Chondrocyte (in vitro differentiated cells): ENCODE data around the gene SLC25A17. TPM values are rescaled to one million over a fixed set of nuclear protein-coding genes. Genes with fewer than 3 reads are reported as not detected.

Experiments
- DNase-seq: peaks from one replicate; pipeline ENCODE4 v3.0.0; 2021; ENCODE audit warnings: mixed read lengths, low spot score
- H3K27ac Mint-ChIP-seq: one replicate; pipeline ENCODE4 v1.8.0; 2021; ENCODE audit warnings: mild to moderate bottlenecking, moderate library complexity, mixed read lengths; ENCODE audit not compliant: unreplicated experiment
- H3K27me3 Mint-ChIP-seq: 2 replicates; pipeline ENCODE4 v1.8.0; 2021; ENCODE audit warnings: low read depth, mixed read lengths
- H3K36me3 Mint-ChIP-seq: 2 replicates; pipeline ENCODE4 v1.8.0; 2021; ENCODE audit warnings: low read depth, mixed read lengths
- H3K4me1 Mint-ChIP-seq: 2 replicates; pipeline ENCODE4 v1.8.0; 2021; ENCODE audit warnings: low read depth, mild to moderate bottlenecking, mixed read lengths
- H3K4me3 Mint-ChIP-seq: one replicate; pipeline ENCODE4 v1.8.0; 2021; ENCODE audit warnings: mild to moderate bottlenecking, moderate library complexity, mixed read lengths; ENCODE audit not compliant: unreplicated experiment
- H3K9me3 Mint-ChIP-seq: 2 replicates; pipeline ENCODE4 v1.8.0; 2021; ENCODE audit warnings: low read depth, mixed read lengths
- total RNA-seq: library from RNA; stranded (reverse); gene quantifications from 3 replicates; pipeline ENCODE4 v1.2.1, GENCODE V29; 2021
- TF ChIP-seq, protein P1 (sequence below): fragments of 200-600 bp; sonication (generic); IDR thresholded peaks from 2 replicates; pipeline ENCODE4 v1.5.0; 2021; ENCODE audit warnings: antibody characterized with exemption, mild to moderate bottlenecking, moderate library complexity

SLC25A17 gene
- total RNA-seq, 1 donor from 2014 or later, result 17.4 TPM

DNA sequence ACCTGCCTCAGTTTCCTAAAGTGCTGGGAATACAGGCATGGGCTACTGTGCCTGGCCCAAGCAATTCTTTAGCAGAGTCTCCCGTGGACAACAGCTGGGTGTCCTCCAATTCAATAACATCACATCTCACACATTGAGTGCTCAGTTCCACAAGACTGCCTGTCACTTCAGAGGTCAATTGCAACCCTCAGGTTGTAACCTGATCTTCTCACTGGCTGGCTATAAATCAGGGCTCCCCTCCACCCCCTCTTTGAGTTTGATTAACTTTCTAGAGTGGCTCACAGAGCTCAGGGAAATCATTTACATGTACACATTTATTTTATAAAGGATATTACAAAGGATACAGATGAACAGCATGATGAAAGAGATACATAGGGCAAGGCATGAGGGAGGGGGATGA lies 71.8 kb downstream of the SLC25A17 start:
- no peak overlapping the region for H3K4me3 Mint-ChIP-seq
- H3K27me3 Mint-ChIP-seq, result peaks cover 1% of the 10 kb centered on the region
- no peak overlapping the region for H3K27ac Mint-ChIP-seq
- DNase-seq, result no peak
- no peaks in the 10 kb centered on the region for H3K9me3 Mint-ChIP-seq
- TF ChIP-seq, protein P1, sequence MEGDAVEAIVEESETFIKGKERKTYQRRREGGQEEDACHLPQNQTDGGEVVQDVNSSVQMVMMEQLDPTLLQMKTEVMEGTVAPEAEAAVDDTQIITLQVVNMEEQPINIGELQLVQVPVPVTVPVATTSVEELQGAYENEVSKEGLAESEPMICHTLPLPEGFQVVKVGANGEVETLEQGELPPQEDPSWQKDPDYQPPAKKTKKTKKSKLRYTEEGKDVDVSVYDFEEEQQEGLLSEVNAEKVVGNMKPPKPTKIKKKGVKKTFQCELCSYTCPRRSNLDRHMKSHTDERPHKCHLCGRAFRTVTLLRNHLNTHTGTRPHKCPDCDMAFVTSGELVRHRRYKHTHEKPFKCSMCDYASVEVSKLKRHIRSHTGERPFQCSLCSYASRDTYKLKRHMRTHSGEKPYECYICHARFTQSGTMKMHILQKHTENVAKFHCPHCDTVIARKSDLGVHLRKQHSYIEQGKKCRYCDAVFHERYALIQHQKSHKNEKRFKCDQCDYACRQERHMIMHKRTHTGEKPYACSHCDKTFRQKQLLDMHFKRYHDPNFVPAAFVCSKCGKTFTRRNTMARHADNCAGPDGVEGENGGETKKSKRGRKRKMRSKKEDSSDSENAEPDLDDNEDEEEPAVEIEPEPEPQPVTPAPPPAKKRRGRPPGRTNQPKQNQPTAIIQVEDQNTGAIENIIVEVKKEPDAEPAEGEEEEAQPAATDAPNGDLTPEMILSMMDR, result no peak
- H3K4me1 Mint-ChIP-seq, result no peaks in the 10 kb centered on the region
- no peaks in the 10 kb centered on the region for H3K36me3 Mint-ChIP-seq

DNA sequence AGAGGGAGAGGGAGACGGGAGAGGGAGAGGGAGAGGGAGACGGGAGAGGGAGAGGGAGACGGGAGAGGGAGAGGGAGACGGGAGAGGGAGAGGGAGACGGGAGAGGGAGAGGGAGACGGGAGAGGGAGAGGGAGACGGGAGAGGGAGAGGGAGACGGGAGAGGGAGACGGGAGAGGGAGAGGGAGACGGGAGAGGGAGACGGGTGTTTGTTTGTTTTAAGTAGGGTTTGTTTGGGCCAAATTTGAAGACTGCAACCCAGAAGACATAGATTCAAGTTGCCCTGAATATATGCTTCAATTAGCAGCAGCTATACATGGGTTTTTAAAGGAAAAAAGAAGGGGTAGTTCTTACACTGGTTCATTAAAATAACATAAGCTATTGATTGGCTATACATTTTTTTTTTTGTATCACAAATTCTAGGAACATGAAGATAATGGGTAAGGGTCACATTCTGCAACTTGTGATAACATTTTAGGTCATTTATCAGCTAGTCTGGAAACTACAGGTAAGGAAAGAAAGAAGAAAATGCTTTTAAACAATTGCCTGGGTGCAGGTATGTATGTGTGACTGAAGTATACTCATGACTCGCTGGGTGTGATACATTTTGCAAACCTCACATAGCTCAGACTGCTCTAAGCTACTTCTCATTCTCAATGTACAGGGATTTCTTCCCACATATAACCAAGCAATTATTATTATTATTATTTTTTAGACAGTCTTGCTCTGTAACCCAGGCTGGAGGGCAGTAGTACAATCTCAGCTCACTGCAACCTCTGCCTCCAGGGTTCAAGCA lies 72.5 kb downstream of the SLC25A17 start:
- peaks cover 1% of the 10 kb centered on the region for H3K27me3 Mint-ChIP-seq
- no peak overlapping the region for H3K4me3 Mint-ChIP-seq
- DNase-seq, result no peak
- H3K36me3 Mint-ChIP-seq, result no peaks in the 10 kb centered on the region
- no peak overlapping the region for H3K27ac Mint-ChIP-seq
- no peaks in the 10 kb centered on the region for H3K4me1 Mint-ChIP-seq
- H3K9me3 Mint-ChIP-seq, result no peaks in the 10 kb centered on the region
- TF ChIP-seq, protein P1, result no peak

DNA sequence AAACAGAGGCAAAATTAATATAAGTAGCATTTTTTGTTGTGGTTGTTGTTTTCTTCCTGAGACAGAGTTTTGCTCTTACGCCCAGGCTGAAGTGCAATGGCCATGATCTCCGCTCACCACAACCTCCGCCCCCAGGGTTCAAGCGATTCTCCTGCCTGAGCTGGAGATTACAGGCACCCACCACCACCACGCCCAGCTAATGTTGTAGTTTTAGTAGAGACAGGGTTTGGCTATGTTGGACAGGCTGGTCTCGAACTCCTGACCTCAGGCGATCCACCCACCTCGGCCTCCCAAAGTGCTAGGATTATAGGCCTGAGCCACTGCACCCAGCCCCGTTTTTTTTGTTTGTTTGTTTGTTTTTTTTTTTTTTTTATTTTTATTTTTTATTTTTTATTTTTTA lies 75.4 kb downstream of the SLC25A17 start:
- TF ChIP-seq, protein P1, result no peak
- Mint-ChIP-seq H3K9me3 (no peaks in the 10 kb centered on the region), H3K27ac (no peak overlapping the region), H3K4me3 (no peak overlapping the region), H3K36me3 (no peaks in the 10 kb centered on the region), H3K4me1 (no peaks in the 10 kb centered on the region), H3K27me3 (peaks cover 1% of the 10 kb centered on the region)
- DNase-seq, result no peak

DNA sequence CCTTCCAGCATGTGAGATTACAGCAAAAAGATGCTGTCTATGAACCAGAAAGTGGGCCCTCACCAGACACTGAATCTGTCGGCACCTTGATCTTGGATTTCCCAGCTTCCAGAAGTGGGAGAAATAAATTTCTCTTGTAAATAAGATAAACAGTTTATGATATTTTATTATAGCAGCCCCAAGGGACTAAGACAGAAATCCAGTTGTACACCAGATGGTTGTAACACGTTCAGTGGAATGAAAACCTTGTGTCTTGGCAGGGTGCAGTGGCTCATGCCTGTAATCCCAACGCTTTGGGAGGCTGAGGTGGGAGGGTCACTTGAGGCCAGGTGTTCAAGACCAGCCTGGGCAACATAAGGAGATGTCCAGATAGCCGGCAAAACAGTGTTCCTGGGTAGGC lies 78.0 kb downstream of the SLC25A17 start:
- TF ChIP-seq, protein P1, result no peak
- H3K27me3 Mint-ChIP-seq, result no peaks in the 10 kb centered on the region
- no peak overlapping the region for H3K27ac Mint-ChIP-seq
- H3K36me3 Mint-ChIP-seq, result no peaks in the 10 kb centered on the region
- no peaks in the 10 kb centered on the region for H3K4me1 Mint-ChIP-seq
- H3K4me3 Mint-ChIP-seq, result no peak overlapping the region
- no peak for DNase-seq
- no peaks in the 10 kb centered on the region for H3K9me3 Mint-ChIP-seq

DNA sequence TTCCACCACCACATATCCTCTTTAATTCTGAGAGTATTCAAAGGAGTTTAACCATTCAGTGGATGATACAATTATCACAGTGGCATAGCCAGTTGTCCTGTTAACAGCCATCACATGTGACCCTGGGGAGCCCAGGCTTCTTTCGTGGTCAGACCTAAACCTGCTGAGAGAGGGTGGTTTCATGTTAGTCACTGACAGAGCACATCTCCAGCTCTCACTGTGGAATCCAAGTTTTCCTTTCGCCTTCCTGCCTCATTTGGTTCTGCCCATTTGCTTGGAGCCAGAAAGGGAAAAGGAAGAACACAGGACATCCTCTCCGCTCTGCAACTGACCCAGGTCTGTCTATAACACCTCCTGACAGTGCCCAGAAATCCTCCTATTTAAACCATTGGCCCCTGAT lies 79.4 kb downstream of the SLC25A17 start:
- no peak for DNase-seq
- TF ChIP-seq, protein P1, result no peak
- H3K27me3 Mint-ChIP-seq, result no peaks in the 10 kb centered on the region
- no peaks in the 10 kb centered on the region for H3K4me1 Mint-ChIP-seq
- no peak overlapping the region for H3K4me3 Mint-ChIP-seq
- H3K36me3 Mint-ChIP-seq, result no peaks in the 10 kb centered on the region
- no peak overlapping the region for H3K27ac Mint-ChIP-seq
- no peaks in the 10 kb centered on the region for H3K9me3 Mint-ChIP-seq
